ENCODE data around the gene ABCB11.

ABCB11 gene

GRCh38 chr2:169007356-169007755, 23.8 kb downstream of the ABCB11 start:
- DNase-seq (ENCODE audit: low spot score): no peak

DNA sequence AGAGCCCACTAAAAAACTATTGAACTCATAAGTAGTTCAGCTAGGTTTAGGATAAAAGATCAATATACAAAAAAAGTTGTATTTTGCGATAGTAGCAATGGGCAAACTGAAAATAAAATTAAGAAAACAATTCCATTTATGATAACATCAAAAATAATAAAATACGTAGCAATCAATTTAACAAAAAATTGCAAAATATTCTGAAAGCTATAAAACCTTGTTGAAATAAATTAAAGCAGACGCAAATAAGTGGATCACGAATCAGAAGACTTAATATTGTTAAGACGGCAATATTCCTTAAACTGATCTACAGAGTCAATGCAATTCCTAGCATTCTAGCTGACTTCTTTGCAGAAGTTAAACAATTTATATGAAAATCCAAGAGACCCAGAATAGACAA, 24.5 kb downstream of the ABCB11 start:
- no peak for DNase-seq (ENCODE audit: low spot score)

DNA sequence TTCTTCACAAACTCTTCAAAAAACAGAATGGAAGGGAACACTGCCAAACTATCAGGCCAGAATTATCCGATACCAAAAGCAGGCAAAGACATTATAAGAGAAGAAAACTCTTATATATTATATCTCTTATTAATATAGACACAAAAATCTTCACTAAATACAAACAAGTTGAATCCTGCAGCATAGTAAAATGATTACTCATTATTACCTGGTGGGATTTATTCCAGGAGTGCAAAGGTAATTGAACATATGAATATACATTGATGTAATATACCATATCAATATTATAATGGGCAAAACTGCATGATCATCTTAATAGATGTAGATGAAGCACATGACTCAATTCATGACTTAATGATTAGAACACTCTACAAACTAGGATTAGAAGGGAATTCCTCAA, 25.1 kb downstream of the ABCB11 start:
- DNase-seq (ENCODE audit: low spot score): no peak

DNA sequence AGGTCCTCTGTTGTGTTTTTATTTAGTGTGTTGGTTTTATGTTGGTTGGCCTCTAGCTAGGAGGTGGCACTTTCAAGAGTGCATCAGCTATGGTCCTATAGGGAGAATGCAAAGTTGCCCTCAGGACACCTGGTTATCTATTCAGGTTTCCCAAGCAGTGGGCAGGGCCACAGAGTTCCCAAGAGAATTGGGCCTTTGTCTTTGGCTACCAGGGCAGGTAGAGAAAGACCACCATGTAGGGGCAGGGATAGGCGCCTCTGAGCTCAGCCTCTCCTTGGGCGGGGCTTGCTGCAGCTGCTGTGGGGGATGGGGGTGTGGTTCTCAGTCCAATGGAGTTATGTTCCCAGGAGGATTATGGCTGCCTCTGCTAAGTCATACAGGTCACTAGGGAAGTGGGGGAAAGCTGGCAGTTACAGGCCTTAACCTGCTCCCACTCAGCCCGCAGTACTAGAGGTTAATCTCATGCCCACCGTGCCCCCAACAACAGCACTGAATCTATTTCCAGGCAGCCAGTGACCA, 26.0 kb downstream of the ABCB11 start:
- no peak for DNase-seq (ENCODE audit: low spot score)

DNA sequence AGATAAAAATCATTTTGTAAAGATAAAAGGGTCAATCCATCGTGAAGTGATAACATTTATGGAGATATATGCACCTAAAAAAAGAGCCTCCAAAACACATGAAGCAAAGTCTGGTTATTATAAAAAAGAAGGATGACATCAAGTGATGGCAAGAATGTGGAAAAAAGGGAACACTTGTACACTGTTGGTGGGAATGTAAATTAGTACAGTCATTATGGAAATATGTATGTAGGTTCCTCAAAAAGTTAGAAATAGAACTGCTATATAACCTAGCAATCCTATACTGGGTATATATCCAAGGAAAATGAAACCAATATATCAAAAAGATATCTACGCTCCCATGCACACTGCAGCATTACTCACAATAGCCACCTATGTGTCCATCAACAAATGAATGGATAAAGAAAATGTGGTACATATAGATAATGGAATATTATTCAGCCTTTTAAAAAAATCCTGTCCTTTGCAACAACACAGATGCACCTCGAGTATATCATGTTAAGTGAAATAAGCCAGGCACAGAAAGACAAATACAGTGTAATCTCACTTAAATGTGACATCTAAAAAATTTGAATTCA, 28.9 kb downstream of the ABCB11 start:
- no peak for DNase-seq (ENCODE audit: low spot score)

GRCh38 chr2:169001116-169001815, 29.9 kb downstream of the ABCB11 start:
- no peak for DNase-seq (ENCODE audit: low spot score)

DNA sequence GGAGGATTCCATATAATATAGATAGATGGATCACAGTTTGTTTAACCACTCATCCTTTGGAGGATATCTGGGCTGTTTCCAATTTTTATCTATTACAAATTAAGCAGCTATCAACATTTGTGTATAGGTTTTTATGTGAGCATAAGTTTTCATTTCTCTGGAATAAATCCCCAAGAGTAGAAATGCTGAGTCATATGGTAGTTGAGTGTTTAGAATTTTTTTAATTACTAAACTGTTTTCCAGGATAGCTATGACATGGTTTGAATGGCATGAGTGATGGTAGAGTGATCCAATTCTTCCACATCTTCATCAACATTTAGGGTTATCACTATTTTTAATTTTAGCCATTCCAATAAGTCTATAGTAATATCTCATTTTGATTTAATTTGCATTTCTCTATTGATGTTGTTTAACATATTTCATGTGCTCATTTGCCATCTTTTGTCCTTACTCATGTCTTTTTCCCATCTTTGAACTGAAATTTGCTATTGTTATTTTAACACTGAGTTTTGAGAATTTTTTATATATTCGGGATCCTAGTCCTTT, 31.4 kb downstream of the ABCB11 start:
- no peak for DNase-seq (ENCODE audit: low spot score)

DNA sequence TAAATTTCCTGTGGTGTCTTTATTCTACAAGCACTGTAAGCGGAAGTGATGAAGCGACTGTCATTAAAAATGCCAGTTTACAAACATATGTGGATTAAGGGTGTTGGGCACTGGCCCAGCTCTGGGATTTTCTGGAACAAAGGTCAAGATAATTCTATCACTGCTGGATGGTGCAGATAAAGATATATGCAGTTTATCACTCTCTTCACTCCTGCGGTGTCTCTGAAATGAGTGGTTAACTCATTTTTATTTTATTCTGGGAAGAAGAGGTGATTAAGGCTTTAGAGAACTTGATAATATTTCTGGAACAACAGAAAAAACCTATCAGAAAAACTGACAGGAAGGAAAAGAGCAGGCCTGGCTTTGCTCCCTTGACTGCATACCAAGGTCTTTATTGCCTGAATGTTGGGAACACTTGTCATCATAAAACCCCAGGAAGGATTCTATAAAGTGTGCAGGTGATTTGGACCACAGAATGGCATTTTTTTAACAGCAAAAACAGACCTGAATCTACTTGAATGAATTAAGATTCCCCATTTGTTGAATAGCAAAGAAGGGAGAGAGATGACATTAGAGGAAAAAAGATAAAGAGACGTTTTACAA, 32.4 kb downstream of the ABCB11 start:
- DNase-seq (ENCODE audit: low spot score): no peak

DNA sequence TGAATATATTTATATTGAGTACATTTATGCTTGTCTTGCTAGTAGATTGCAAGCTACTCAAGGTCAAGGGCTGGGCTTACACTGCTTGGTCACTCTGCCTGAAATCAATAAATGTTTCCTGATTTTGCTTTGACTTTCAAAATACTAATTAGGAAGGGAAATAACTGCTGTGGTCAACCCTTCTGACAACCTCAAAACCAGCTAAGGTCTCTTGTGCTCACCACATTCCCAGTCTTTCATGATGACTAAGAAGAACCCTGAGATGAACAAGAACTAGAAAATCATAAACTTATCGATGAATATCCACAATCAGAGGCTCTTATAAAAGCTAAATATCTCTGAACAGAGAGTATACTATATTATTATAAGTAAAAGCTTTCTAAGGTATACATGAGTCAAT, 33.3 kb downstream of the ABCB11 start:
- no peak for DNase-seq (ENCODE audit: low spot score)

DNA sequence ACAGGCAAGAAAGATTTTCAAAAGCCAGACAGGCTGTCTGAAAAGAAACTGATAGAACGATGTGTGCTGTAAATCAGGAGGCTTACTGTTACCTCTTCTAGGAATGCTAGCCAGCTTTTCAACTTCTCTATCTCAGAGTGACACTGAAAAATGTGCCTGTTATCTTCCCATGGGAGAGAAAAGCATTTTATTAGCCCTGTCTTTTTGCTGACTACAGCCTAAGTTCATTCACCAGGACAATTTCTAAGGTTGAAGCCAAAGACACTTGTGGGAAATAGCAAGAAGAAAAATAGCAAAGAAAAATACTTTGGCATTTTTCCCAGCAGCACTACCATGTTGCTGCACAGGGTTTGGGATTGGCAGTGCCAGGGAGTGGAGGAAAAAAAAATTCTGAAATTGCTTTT, 34.0 kb downstream of the ABCB11 start:
- no peak for DNase-seq (ENCODE audit: low spot score)

GRCh38 chr2:168995744-168996143, 35.4 kb downstream of the ABCB11 start:
- DNase-seq (ENCODE audit: low spot score): no peak

GRCh38 chr2:168993538-168993937, 37.6 kb downstream of the ABCB11 start:
- DNase-seq (ENCODE audit: low spot score): no peak

GRCh38 chr2:168992591-168993349, 38.4 kb downstream of the ABCB11 start:
- DNase-seq (ENCODE audit: low spot score): no peak

DNA sequence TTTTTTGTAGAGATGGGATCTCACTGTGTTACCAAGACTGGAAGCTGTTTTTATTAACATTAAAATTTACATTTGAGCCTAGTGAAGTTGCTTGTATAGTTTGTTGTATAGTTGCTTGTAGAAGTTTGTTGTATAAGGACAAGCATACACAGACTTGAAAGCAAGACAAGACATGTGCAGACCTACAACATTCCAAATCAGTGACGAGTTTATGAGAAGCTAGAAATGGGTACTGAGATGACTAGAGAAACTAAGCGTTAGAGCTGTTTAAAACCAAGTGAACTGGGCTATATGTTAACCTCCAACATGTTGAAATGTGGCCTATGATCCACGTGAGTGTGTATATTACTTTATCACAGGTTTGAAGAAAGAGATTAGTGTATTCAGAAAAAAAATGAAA, 39.1 kb downstream of the ABCB11 start:
- no peak for DNase-seq (ENCODE audit: low spot score)

DNA sequence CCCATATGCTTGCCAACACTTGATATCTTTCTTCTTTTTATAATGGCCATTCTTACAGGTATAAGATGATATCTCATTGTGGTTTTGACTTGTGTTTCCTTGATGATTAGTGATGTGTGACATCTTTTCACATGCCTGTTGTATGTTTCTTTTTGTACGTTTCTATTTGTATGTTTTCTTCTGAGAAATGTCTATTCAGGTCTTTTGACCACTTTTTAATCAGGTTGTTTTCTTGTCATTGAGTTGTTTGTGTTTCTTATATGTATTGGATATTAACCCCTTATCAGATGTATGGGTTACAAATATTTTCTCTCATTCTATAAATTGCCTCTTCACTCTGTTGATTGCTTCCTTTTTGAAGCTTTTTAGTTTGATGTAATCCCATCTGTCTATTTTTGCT, 42.4 kb downstream of the ABCB11 start:
- no peak for DNase-seq (ENCODE audit: low spot score)

DNA sequence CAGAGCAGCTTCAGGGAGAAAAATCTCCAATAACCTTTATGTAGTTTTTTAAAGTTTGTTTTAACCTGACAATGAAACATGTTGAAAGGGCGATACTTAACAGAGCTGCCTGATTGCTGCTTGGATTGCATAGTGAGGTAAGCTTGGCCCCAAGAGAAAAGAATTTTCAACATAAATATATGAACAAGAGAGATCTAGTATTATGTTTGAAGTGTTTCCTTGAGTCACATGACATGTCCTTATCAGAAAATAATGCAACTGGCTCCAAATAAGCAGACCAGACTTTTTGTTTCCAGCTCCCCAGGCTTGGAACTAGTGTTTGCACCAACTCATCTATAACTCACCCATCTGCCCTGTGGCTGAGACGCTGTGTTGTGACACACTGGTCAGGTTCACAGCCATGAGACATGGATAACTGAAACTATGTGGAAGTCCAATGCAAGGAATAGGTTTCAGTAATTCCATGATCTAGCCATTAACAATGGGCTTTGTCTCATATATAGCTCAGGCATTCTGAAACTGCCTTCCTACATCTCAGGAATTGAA, 44.7 kb downstream of the ABCB11 start:
- no peak for DNase-seq (ENCODE audit: low spot score)

DNA sequence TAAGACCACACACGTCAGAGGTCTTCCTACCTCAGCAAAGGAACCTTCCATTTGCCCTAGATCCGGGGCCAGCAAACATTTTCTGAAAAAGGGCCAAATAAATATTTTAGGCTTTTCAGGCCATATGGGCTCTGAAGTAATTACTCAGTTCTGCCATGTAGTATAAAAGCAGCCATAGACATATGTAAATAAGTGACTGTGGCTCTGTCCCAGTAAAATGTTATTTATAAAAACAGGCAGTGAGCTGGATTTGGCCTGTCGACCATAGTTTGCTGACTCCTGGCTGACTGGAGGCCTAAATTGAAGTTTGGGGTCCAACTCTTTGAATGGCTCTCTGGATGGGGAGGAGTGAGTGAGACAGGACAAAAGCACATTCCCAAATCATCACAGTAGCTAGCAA, 49.5 kb downstream of the ABCB11 start:
- DNase-seq (ENCODE audit: low spot score): no peak

GRCh38 chr2:168978461-168978861, 52.7 kb downstream of the ABCB11 start:
- DNase-seq (ENCODE audit: low spot score): no peak

- DNase-seq (ENCODE audit: low spot score): no peak
Measured at GRCh38 chr2:168977608-168978007, 53.5 kb downstream of the ABCB11 start.

GRCh38 chr2:168976034-168976654, 55.0 kb downstream of the ABCB11 start:
- DNase-seq (ENCODE audit: low spot score): peak; percentile 1

DNA sequence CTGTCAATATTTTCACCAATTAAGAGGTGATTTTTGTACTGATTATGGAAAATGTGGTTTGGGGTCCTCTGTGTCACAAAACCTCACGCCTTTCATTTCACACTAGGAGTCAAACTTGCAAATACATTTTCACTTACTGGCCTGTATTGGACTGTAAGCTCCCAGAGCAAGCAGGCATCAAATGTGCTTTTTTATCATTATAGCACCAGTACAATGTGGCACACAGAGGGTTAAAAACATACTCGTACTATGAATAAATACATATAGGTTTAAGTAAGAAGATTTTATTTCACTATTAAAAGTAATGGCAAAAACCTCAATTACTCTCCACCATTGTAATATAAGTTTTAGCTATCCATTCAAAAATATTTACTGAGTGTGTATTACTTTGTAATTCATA, 56.7 kb downstream of the ABCB11 start:
- no peak for DNase-seq (ENCODE audit: low spot score)

- DNase-seq (ENCODE audit: low spot score): no peak
Measured at GRCh38 chr2:168971261-168971660, 59.9 kb downstream of the ABCB11 start.
